H1 (cell line): ENCODE data around the gene TRAF3. TPM values are rescaled to one million over a fixed set of nuclear protein-coding genes. Genes with fewer than 3 reads are reported as not detected.

ENCODE experiments used
- CTCF ChIP-seq, 3 experiments: IDR thresholded peaks; 1 replicate in 2 of 3; 2 replicates in 1 of 3; pipeline versions ENCODE4 v1.5.1 to v1.6.1; 2011; ENCODE audit warnings: low read length in 3 of 3, mild to moderate bottlenecking in 3 of 3, inconsistent platforms in 2 of 3, low read depth in 1 of 3, moderate library complexity in 1 of 3; ENCODE audit not compliant: insufficient read depth in 1 of 3; ENCODE audit errors: control extremely low read depth in 1 of 3
- GTF2F1 ChIP-seq: IDR thresholded peaks from 2 replicates; pipeline ENCODE4 v1.6.1; 2012; ENCODE audit warnings: low read depth, low read length, improper control_type of control experiment, borderline replicate concordance
- KDM4A ChIP-seq: IDR thresholded peaks from one replicate; pipeline ENCODE4 v1.7.1; 2012; ENCODE audit warnings: low read depth, mild to moderate bottlenecking, moderate library complexity, low read length, inconsistent platforms; ENCODE audit not compliant: severe bottlenecking
- polyA plus RNA-seq, 7 experiments: library from polyadenylated mRNA; depleted of rRNA in 3 of 7; stranded (reverse) in 5 of 7; unstranded in 2 of 7; fragments of >200 nt in 5 of 7; fragments of 200-250 nt in 2 of 7; gene quantifications; 1 replicate in 5 of 7; 2 replicates in 1 of 7; 4 replicates in 1 of 7; pipeline versions ENCODE4 v1.2.1 to v1.2.3, GENCODE V29; 2011 to 2013; ENCODE audit warnings: missing spikeins in 2 of 7, mixed read lengths in 2 of 7
- total RNA-seq: library from RNA; stranded (reverse); fragmentation: NEBNext Ultra II Directional; extraction: Animal tissue kit (Norgen Biotek cat#: 25700); gene quantifications from 2 replicates; pipeline ENCODE4 v1.2.1, GENCODE V29; 2021

The TRAF3 gene
- total and polyA plus RNA-seq, 2 of the 8 experiments (the other 6 are each of a cell fraction or from before 2014, with no cell fraction given), result 5.8 to 12.1 TPM

- TF ChIP-seq CTCF (IDR thresholded peaks at IDR 0.05; ENCODE audit: control extremely low read depth in 1 of 3, insufficient read depth in 1 of 3, low read depth in 1 of 3, low read length in 3 of 3), result no peak
- TF ChIP-seq KDM4A, result no peak
- TF ChIP-seq GTF2F1, result no peak
Observed at GRCh38 chr14:102750376-102750775, 26.9 kb upstream of the TRAF3 start (continued).
